ENCODE data around the gene SMNDC1.
"Not testable (repeated sequence)": the region's sequence is repeated elsewhere in the genome, so short reads cannot be mapped to it uniquely, and the experiment has no call there.

Gene SMNDC1

DNA sequence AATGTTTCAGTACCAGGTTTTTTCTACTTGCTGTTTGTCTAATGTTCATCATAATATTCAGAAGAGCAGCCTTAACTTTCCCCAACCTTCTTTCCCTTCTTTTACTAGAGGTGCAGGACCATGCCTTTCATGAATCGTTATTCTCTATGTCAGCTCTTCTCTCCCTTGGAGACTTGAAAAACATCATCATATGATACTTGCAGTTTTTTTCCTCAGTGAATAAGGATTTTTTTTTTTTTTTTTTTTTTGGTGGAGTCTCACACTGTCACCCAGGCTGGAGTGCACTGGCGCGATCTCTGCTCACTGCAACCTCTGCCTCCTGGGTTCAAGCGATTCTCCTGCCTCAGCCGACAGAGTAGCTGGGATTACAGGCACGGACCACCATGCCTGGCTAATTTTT, 30.1 kb downstream of the SMNDC1 start:
- no peak overlapping the region for H3K4me2 ChIP-seq (ENCODE audit: low read length)

DNA sequence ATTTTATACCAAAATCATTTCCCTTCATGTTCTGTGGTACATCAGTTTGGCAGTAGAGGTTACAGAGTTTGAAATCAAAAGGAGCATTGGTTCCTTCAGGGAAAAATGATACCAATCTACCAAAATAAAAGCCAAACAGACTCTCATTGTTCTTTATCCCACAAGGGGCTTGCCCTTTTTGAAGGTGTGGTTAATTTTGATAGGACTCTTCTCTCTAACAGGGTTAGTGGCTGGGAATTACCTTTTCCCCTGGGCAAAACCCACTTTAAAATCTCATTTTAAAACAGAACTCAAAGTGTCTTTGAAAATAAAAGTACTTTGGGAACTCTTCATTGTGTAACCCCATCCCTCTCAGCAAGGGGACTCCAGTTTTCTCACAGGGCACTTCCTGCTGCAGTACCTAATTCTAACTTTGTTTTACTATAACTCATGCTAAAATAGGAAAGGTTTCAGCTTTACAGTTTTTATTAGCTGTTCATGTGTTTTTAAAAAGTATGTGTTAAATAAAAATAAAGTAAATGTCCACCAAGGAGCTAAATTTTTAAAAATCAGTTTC, 30.6 kb downstream of the SMNDC1 start:
- Histone ChIP-seq H3K4me2 (ENCODE audit: low read length) (no peak overlapping the region), H4K20me1 (ENCODE audit: control insufficient read depth, insufficient read depth, low read depth, low read length) (no peaks in the 10 kb centered on the region), H3K27me3 (ENCODE audit: control insufficient read depth, low read length) (no peaks in the 10 kb centered on the region), H3K36me3 (ENCODE audit: control insufficient read depth, low read length) (no peaks in the 10 kb centered on the region), H3K9me2 (replicated peaks; ENCODE audit: control insufficient read depth, low read length) (no peaks in the 10 kb centered on the region), H3K27ac (ENCODE audit: low read depth, low read length) (no peak overlapping the region), H3K79me2 (ENCODE audit: control insufficient read depth, low read length) (no peaks in the 10 kb centered on the region), H3F3A (ENCODE audit: control insufficient read depth, insufficient read depth) (no peaks in the 10 kb centered on the region), H3K4me1 (ENCODE audit: control insufficient read depth, low read length) (peaks cover 12% of the 10 kb centered on the region), H3K4me3 (ENCODE audit: low read length) (no peak overlapping the region), H3K9me3 (ENCODE audit: control insufficient read depth, insufficient read depth, low read length) (no peaks in the 10 kb centered on the region)
- TF ChIP-seq CTCF (IDR thresholded peaks at IDR 0.05; ENCODE audit: low read depth, low read length, poor library complexity, severe bottlenecking) = no peak
- TF ChIP-seq EZH2phosphoT487 (IDR thresholded peaks at IDR 0.05; ENCODE audit: borderline replicate concordance, low read length) = no peak

More for the DNA sequence above, 30.1 kb downstream of the SMNDC1 start:
- no peaks in the 10 kb centered on the region for H3F3A ChIP-seq (ENCODE audit: control insufficient read depth, insufficient read depth)
- H3K4me3 ChIP-seq (ENCODE audit: low read length) = no peak overlapping the region
- no peaks in the 10 kb centered on the region for H3K79me2 ChIP-seq (ENCODE audit: control insufficient read depth, low read length)
- H3K9me3 ChIP-seq (ENCODE audit: control insufficient read depth, insufficient read depth, low read length) = no peaks in the 10 kb centered on the region
- no peak overlapping the region for H3K27ac ChIP-seq (ENCODE audit: low read depth, low read length)
- peaks cover under 1% of the 10 kb centered on the region; the same call in 1 of the 2 replicates for H3K36me3 ChIP-seq (ENCODE audit: control insufficient read depth, low read length)
- H4K20me1 ChIP-seq (ENCODE audit: control insufficient read depth, insufficient read depth, low read depth, low read length) = no peaks in the 10 kb centered on the region
- H3K27me3 ChIP-seq (ENCODE audit: control insufficient read depth, low read length) = no peaks in the 10 kb centered on the region
- H3K4me1 ChIP-seq (ENCODE audit: control insufficient read depth, low read length) = peaks cover 14% of the 10 kb centered on the region
- no peaks in the 10 kb centered on the region for H3K9me2 ChIP-seq (replicated peaks; ENCODE audit: control insufficient read depth, low read length)
- TF ChIP-seq CTCF (IDR thresholded peaks at IDR 0.05; ENCODE audit: low read depth, low read length, poor library complexity, severe bottlenecking) = no peak
- no peak for TF ChIP-seq EZH2phosphoT487 (IDR thresholded peaks at IDR 0.05; ENCODE audit: borderline replicate concordance, low read length)

- Histone ChIP-seq H3K4me2 (ENCODE audit: low read length) (no peak overlapping the region), H3F3A (ENCODE audit: control insufficient read depth, insufficient read depth) (no peaks in the 10 kb centered on the region), H3K27ac (ENCODE audit: low read depth, low read length) (no peak overlapping the region), H3K4me3 (ENCODE audit: low read length) (no peak overlapping the region), H3K9me3 (ENCODE audit: control insufficient read depth, insufficient read depth, low read length) (no peaks in the 10 kb centered on the region), H3K36me3 (ENCODE audit: control insufficient read depth, low read length) (no peaks in the 10 kb centered on the region), H3K79me2 (ENCODE audit: control insufficient read depth, low read length) (no peaks in the 10 kb centered on the region), H3K9me2 (replicated peaks; ENCODE audit: control insufficient read depth, low read length) (no peaks in the 10 kb centered on the region), H3K27me3 (ENCODE audit: control insufficient read depth, low read length) (no peaks in the 10 kb centered on the region), H3K4me1 (ENCODE audit: control insufficient read depth, low read length) (peaks cover 10% of the 10 kb centered on the region), H4K20me1 (ENCODE audit: control insufficient read depth, insufficient read depth, low read depth, low read length) (no peaks in the 10 kb centered on the region)
- no peak for TF ChIP-seq CTCF (IDR thresholded peaks at IDR 0.05; ENCODE audit: low read depth, low read length, poor library complexity, severe bottlenecking)
- no peak for TF ChIP-seq EZH2phosphoT487 (IDR thresholded peaks at IDR 0.05; ENCODE audit: borderline replicate concordance, low read length)
These were observed 31.2 kb downstream of the SMNDC1 start for GRCh38 chr10:110273474-110273873.

- not testable (repeated sequence) for H4K20me1 ChIP-seq (ENCODE audit: control insufficient read depth, insufficient read depth, low read depth, low read length); H3K9me2 ChIP-seq (replicated peaks; ENCODE audit: control insufficient read depth, low read length); H3K9me3 ChIP-seq (ENCODE audit: control insufficient read depth, insufficient read depth, low read length); H3F3A ChIP-seq (ENCODE audit: control insufficient read depth, insufficient read depth); H3K27ac ChIP-seq (ENCODE audit: low read depth, low read length); H3K36me3 ChIP-seq (ENCODE audit: control insufficient read depth, low read length); H3K4me2 ChIP-seq (ENCODE audit: low read length); H3K79me2 ChIP-seq (ENCODE audit: control insufficient read depth, low read length); H3K27me3 ChIP-seq (ENCODE audit: control insufficient read depth, low read length); H3K4me3 ChIP-seq (ENCODE audit: low read length); H3K4me1 ChIP-seq (ENCODE audit: control insufficient read depth, low read length)
These were observed 31.7 kb downstream of the SMNDC1 start for GRCh38 chr10:110272995-110273394.
